Caco-2 (cell line): Measurements from ENCODE around the gene CARS1. TPM values are rescaled to one million over a fixed set of nuclear protein-coding genes. Genes with fewer than 3 reads are reported as not detected.

Experiments
- BruUV-seq: library from RNA; stranded (reverse); fragments of 400-500 nt; replicated peaks from 2 replicates; lab custom pipeline; 2021; lab: Mats Ljungman, UMichigan
- CTCF ChIA-PET: fragments of 300-600 bp; sonication (Branson Sonifier 250); formaldehyde crosslinking; loops from one replicate; lab custom pipeline; 2022; ENCODE audit warnings: antibody characterized with exemption; lab: Charles Lee
- POLR2A ChIA-PET: fragments of 300-600 bp; sonication (Branson Sonifier 250); formaldehyde crosslinking; loops from one replicate; lab custom pipeline; 2022; ENCODE audit warnings: antibody characterized with exemption; lab: Charles Lee
- DNase-seq, 2 experiments: peaks; one replicate each; pipeline versions ENCODE4 v3.0.0 to v3.0.0-alpha.2; 2020 to 2022
- H3K27me3 ChIP-seq: replicated peaks from 2 replicates; pipeline ENCODE4 v1.6.0; 2011; ENCODE audit warnings: low read length; ENCODE audit not compliant: control insufficient read depth, insufficient read depth
- H3K36me3 ChIP-seq: 2 replicates; pipeline ENCODE4 v1.5.1; 2011; ENCODE audit warnings: low read length; ENCODE audit not compliant: control insufficient read depth, insufficient read depth
- H3K4me1 ChIP-seq: fragments of 250-450 bp; sonication (Bioruptor Pico); 2 replicates; pipeline ENCODE4 v1.5.1; 2020; ENCODE audit warnings: mild to moderate bottlenecking
- H3K4me3 ChIP-seq: 2 replicates; pipeline ENCODE4 v1.5.1; 2011; ENCODE audit warnings: low read depth, mild to moderate bottlenecking, control low read depth, low read length
- H3K9me3 ChIP-seq: fragments of 250-450 bp; sonication (Bioruptor Pico); 2 replicates; pipeline ENCODE4 v1.5.1; 2020; ENCODE audit warnings: mild to moderate bottlenecking, moderate library complexity
- H3K27ac Mint-ChIP-seq: one replicate; pipeline ENCODE4 v1.8.0; 2022; ENCODE audit warnings: mixed read lengths; ENCODE audit not compliant: unreplicated experiment
- H3K27me3 Mint-ChIP-seq: one replicate; pipeline ENCODE4 v1.8.0; 2022; ENCODE audit warnings: mixed read lengths; ENCODE audit not compliant: insufficient read depth, unreplicated experiment
- H3K36me3 Mint-ChIP-seq: one replicate; pipeline ENCODE4 v1.8.0; 2022; ENCODE audit warnings: mild to moderate bottlenecking, mixed read lengths; ENCODE audit not compliant: insufficient read depth, unreplicated experiment
- H3K4me1 Mint-ChIP-seq: one replicate; pipeline ENCODE4 v1.8.0; 2022; ENCODE audit warnings: low read depth, mixed read lengths; ENCODE audit not compliant: unreplicated experiment
- H3K4me3 Mint-ChIP-seq: one replicate; pipeline ENCODE4 v1.8.0; 2022; ENCODE audit warnings: mild to moderate bottlenecking, moderate library complexity, mixed read lengths; ENCODE audit not compliant: unreplicated experiment
- H3K9me3 Mint-ChIP-seq: one replicate; pipeline ENCODE4 v1.8.0; 2022; ENCODE audit warnings: mixed read lengths; ENCODE audit not compliant: unreplicated experiment
- intact Hi-C: fragments of 100-400 bp; cut with micrococcal nuclease; formaldehyde crosslinking; loops from one replicate; pipeline ENCODE4 v1.10.0; 2022; ENCODE audit not compliant: unreplicated experiment
- total RNA-seq: library from RNA; stranded (reverse); gene quantifications from 2 replicates; pipeline ENCODE4 v1.2.3, GENCODE V29; 2022
- TF ChIP-seq, protein P1 (sequence below), 2 experiments: fragments of 200-600 bp in 1 of 2; IDR thresholded peaks; 1 replicate in 1 of 2; 2 replicates in 1 of 2; pipeline versions ENCODE4 v1.5.1 to v1.8.0; 2011 to 2022; ENCODE audit warnings: antibody characterized with exemption in 1 of 2, control low read depth in 1 of 2, inconsistent platforms in 1 of 2, low read depth in 1 of 2, low read length in 1 of 2, mild to moderate bottlenecking in 1 of 2, moderate library complexity in 1 of 2; ENCODE audit not compliant: insufficient read depth in 1 of 2, severe bottlenecking in 1 of 2, unreplicated experiment in 1 of 2

Gene CARS1
- total RNA-seq, 1 experiment from 2014 or later = 121 TPM

DNA sequence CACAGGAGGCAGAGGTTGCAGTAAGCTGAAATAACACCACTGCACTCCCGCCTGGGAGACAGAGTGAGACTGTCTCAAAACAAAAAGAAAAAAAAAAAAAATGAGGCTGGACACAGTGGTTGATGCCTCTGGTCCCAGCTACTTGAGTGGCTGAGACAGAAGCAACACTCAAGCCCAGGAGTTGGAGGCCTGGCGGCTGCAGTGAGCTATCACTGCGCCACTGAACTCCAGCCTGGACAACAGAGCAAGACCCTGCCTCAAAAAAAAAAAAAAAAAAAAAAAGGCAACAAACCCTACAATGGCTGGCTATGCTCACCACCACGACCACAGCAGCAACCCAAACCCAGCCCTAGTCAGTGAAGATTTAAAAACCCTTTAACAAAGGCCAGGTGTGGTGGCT is 73.3 kb downstream of the CARS1 start:
- TF ChIP-seq, protein P1, sequence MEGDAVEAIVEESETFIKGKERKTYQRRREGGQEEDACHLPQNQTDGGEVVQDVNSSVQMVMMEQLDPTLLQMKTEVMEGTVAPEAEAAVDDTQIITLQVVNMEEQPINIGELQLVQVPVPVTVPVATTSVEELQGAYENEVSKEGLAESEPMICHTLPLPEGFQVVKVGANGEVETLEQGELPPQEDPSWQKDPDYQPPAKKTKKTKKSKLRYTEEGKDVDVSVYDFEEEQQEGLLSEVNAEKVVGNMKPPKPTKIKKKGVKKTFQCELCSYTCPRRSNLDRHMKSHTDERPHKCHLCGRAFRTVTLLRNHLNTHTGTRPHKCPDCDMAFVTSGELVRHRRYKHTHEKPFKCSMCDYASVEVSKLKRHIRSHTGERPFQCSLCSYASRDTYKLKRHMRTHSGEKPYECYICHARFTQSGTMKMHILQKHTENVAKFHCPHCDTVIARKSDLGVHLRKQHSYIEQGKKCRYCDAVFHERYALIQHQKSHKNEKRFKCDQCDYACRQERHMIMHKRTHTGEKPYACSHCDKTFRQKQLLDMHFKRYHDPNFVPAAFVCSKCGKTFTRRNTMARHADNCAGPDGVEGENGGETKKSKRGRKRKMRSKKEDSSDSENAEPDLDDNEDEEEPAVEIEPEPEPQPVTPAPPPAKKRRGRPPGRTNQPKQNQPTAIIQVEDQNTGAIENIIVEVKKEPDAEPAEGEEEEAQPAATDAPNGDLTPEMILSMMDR (IDR thresholded peaks at IDR 0.05; ENCODE audit: insufficient read depth in 1 of 2, low read depth in 1 of 2, low read length in 1 of 2, severe bottlenecking in 1 of 2, unreplicated experiment in 1 of 2) = no peak
- Mint-ChIP-seq H3K27me3 (no peaks in the 10 kb centered on the region), H3K27ac (no peak overlapping the region)

GRCh38 chr11:2982214-2982613 is 75.0 kb downstream of the CARS1 start:
- TF ChIP-seq, protein P1 (IDR thresholded peaks at IDR 0.05; ENCODE audit: insufficient read depth in 1 of 2, low read depth in 1 of 2, low read length in 1 of 2, severe bottlenecking in 1 of 2, unreplicated experiment in 1 of 2) = no peak
- no peaks in the 10 kb centered on the region; the same call in 1 of the 2 replicates for H3K36me3 ChIP-seq
- H3K9me3 ChIP-seq = no peaks in the 10 kb centered on the region
- Mint-ChIP-seq H3K27me3 (no peaks in the 10 kb centered on the region), H3K4me3 (no peak overlapping the region), H3K36me3 (peaks cover 67% of the 10 kb centered on the region), H3K9me3 (no peaks in the 10 kb centered on the region), H3K4me1 (peaks cover 7% of the 10 kb centered on the region), H3K27ac (no peak overlapping the region)
- ChIA-PET POLR2A (no interaction called here), CTCF (no interaction called here)
- no peaks in the 10 kb centered on the region for H3K27me3 ChIP-seq
- intact Hi-C loops = no loop called here
- no peaks in the 10 kb centered on the region for H3K4me1 ChIP-seq
- no TSS peak for BruUV-seq
- DNase-seq = no peak
- no peak overlapping the region for H3K4me3 ChIP-seq

More for the DNA sequence above, 73.3 kb downstream of the CARS1 start:
- CTCF ChIA-PET = interaction anchor here (0.6 to 0.7 kb wide), 2 partner anchors 8 to 28 kb away, joined by 3 read pairs; partner anchors contain the start of gene NAP1L4
- peaks cover 61% of the 10 kb centered on the region for H3K36me3 Mint-ChIP-seq
- no peaks in the 10 kb centered on the region for H3K9me3 Mint-ChIP-seq
- no peak for DNase-seq
- H3K4me3 Mint-ChIP-seq = no peak overlapping the region
- H3K4me1 Mint-ChIP-seq = peaks cover 18% of the 10 kb centered on the region
- H3K4me3 ChIP-seq = no peak overlapping the region
- H3K36me3 ChIP-seq = no peaks in the 10 kb centered on the region; the same call in 1 of the 2 replicates
- BruUV-seq = no TSS peak
- no peaks in the 10 kb centered on the region for H3K27me3 ChIP-seq
- POLR2A ChIA-PET = no interaction called here
- intact Hi-C loops = no loop called here
- no peaks in the 10 kb centered on the region for H3K9me3 ChIP-seq
- H3K4me1 ChIP-seq = peaks cover 4% of the 10 kb centered on the region; the same call in 1 of the 2 replicates

DNA sequence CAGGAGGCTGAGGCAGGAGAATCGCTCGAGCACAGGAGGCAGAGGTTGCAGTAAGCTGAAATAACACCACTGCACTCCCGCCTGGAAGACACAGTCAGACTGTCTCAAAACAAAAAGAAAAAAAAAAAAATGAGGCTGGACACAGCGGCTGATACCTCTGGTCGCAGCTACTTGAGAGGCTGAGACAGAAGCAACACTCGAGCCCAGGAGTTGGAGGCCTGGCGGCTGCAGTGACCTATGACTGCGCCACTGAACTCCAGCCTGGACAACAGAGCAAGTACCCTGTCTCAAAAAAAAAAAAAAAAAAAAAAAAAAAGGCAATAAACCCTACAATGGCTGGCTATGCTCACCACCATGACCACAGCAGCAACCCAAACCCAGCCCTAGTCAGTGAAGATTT is 76.1 kb downstream of the CARS1 start:
- no peaks in the 10 kb centered on the region; the same call in 1 of the 2 replicates for H3K36me3 ChIP-seq
- no peaks in the 10 kb centered on the region for H3K27me3 ChIP-seq
- no peak for DNase-seq
- intact Hi-C loops = no loop called here
- no peaks in the 10 kb centered on the region for H3K9me3 ChIP-seq
- TF ChIP-seq, protein P1 (IDR thresholded peaks at IDR 0.05; ENCODE audit: insufficient read depth in 1 of 2, low read depth in 1 of 2, low read length in 1 of 2, severe bottlenecking in 1 of 2, unreplicated experiment in 1 of 2) = no peak
- CTCF ChIA-PET = no interaction called here
- no peak overlapping the region for H3K4me3 ChIP-seq
- Mint-ChIP-seq H3K36me3 (peaks cover 71% of the 10 kb centered on the region), H3K9me3 (no peaks in the 10 kb centered on the region), H3K4me3 (no peak overlapping the region), H3K4me1 (peaks cover 7% of the 10 kb centered on the region), H3K27ac (no peak overlapping the region), H3K27me3 (no peaks in the 10 kb centered on the region)
- no TSS peak for BruUV-seq
- H3K4me1 ChIP-seq = no peaks in the 10 kb centered on the region
- POLR2A ChIA-PET = interaction anchor here (0.7 kb wide), 1 partner anchor 282 kb away, joined by 4 read pairs; no protein-coding TSS in a partner anchor
